DMS153 treated with DMSO at 0.1 percent for 48 hours (cell line): ENCODE measurements around the gene NFKB1.
"Not testable (repeated sequence)": the region's sequence is repeated elsewhere in the genome, so short reads cannot be mapped to it uniquely, and the experiment has no call there.

Source experiments
- DNase-seq: peaks from one replicate; lab custom pipeline; 2025; ENCODE audit not compliant: unreplicated experiment; lab: John Stamatoyannopoulos, UW

The NFKB1 gene

DNA sequence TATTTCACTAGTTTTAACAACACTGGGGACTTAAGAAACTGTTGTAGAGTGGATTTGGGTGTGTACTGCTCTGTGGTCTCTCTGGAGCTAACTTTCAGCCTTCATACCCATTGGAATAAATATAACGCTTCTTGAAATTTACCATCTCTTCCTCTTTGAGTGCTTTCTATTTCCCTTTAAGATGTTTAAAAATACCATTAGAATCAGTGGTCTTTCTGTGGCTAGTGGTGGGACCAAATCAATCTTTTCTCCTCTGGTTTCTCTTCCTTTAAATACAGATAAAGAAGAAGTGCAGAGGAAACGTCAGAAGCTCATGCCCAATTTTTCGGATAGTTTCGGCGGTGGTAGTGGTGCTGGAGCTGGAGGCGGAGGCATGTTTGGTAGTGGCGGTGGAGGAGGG, 92.0 kb downstream of the NFKB1 start:
- no peak for DNase-seq

GRCh38 chr4:102594000-102594399, 92.8 kb downstream of the NFKB1 start:
- no peak for DNase-seq

DNA sequence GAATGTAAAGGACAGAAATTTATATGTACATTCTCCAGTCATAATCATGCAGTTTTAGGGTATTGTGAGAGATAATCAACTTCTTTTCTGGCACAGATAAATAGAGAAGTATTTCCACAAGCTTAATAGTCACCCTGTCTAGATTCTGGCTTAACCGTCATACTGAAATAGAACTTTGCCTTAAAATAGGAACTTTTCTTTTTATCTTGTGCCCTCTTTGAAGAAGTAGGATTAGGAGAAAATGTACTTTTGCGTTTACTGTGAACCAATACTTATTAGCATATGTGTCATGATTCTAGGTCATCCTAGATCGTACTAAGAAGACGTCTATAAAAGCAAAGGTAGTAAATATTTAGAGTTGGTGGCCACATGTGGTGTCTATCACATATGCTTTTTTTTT, 95.4 kb downstream of the NFKB1 start:
- DNase-seq: no peak

GRCh38 chr4:102598086-102598761, 97.1 kb downstream of the NFKB1 start:
- DNase-seq: no peak

- no peak for DNase-seq
These were observed 97.7 kb downstream of the NFKB1 start for GRCh38 chr4:102598762-102599374.

DNA sequence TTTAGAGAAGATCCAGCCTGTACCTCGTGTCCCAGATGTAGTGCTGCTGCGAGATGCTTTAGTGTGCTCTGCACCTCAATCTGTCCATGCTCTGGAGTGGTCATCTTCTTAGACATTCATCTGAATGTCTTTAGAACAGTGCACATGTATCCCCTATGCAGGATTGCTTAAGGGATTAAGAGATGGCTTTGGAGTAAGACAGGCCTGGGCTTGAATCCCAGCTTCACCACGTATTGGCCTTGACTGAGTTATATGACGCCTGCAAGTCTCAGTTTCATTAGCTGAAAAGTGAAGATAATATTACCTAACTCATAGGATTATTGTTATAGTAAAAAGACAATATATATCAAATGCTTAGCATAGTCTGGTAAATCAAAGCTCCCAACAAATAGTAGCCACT, 98.3 kb downstream of the NFKB1 start:
- no peak for DNase-seq

DNA sequence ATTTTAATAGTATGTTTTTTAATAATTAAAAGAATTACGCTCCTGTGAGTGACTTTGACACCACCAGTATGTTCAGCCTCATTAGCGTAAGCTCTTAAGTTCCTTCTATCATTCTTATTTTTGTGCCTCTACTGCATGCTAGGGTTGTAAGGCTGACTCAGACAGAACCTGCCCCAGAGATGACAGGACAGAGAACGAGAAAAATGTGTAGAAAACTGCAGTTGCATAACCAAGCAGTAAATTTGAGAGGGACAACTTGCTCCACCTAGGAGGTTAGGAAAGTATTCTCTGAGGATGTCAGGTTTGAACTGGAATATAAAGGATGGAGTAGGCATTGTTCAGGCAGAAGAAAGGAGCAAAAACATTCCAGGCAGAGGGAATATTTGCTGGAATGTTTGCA, 98.7 kb downstream of the NFKB1 start:
- no peak for DNase-seq

- DNase-seq: no peak
These were observed 99.5 kb downstream of the NFKB1 start for GRCh38 chr4:102600689-102601088.

- DNase-seq: no peak
These were observed 100.5 kb downstream of the NFKB1 start for GRCh38 chr4:102601586-102602227.

- DNase-seq: no peak
These were observed 103.2 kb downstream of the NFKB1 start for GRCh38 chr4:102604222-102604940.

DNA sequence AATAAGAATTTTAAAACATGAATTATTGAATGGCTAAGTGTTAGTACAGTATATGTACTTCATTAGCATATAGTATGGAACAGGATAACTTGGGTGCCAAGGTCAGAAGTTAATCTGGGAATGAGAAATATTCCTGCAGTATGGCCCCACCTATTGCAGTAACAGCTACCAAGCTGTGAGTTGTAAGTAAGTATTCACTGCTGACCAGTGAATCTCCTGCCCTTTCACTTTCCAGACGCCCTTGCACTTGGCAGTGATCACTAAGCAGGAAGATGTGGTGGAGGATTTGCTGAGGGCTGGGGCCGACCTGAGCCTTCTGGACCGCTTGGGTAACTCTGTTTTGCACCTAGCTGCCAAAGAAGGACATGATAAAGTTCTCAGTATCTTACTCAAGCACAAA, 105.1 kb downstream of the NFKB1 start:
- no peak for DNase-seq

GRCh38 chr4:102606846-102607450, 105.8 kb downstream of the NFKB1 start:
- no peak for DNase-seq

DNA sequence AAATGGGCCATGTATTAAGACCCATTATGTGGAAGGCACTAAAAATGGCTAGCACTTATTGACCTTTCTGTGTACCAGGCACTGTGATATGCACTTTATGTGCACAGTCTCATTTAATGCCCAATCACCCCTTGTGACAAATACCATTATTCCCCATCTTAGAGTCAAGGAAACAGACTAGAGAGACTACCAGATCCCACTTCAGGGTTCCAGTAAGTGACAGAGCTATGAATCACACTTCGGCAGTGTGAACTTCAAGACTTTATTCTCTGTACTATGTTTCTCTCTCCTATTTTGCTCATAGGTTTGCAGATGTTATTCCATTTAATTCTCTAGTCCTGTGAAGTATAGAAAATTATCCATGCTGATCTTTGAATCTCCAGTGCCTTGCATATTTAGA, 107.0 kb downstream of the NFKB1 start:
- DNase-seq: no peak

- DNase-seq: no peak
These were observed 108.8 kb downstream of the NFKB1 start for GRCh38 chr4:102610007-102610406.

- DNase-seq: no peak
These were observed 109.3 kb downstream of the NFKB1 start for GRCh38 chr4:102610476-102610875.

DNA sequence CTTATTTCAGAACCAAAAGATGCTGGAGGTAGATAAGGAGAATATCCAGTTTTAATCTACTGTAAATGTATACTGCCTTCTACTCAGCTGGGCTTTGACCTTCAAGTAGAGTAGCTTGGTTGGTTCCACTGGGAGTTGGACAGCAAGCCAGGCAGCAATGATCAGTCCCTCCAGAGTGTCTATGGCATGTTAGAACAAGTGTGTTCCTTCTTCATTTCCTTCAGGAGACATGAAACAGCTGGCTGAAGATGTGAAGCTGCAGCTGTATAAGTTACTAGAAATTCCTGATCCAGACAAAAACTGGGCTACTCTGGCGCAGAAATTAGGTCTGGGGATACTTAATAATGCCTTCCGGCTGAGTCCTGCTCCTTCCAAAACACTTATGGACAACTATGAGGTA, 111.1 kb downstream of the NFKB1 start:
- no peak for DNase-seq

DNA sequence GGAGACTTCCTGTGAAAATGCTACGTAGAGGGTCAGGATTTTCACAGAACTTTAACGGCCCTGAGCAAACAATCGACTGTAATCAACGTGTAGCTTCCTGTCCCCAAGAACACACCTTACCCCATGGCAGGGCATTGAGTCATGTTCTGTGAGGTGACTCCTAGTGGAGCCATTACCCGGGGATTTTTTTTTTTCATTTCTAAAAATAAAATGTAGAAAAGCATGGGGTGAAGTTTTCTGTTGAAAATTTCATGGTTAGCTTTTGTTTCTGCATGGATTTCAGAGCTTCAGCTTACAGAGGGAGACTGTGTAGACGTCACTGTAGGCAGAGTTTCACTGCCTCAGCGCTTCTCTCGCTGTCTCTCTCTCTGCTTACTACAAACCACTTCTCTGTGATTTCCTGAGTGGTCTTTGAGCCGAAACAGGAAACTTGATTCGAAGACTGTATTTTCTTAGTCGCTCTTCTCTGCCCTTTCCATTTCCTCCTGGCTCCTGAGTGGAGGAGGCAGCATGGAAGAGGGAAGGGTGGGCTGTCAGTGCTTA, 111.7 kb downstream of the NFKB1 start:
- DNase-seq: no peak

- DNase-seq: no peak
These were observed 113.6 kb downstream of the NFKB1 start for GRCh38 chr4:102614801-102615200.

- DNase-seq: no peak
These were observed 115.5 kb downstream of the NFKB1 start for GRCh38 chr4:102616636-102617035.

DNA sequence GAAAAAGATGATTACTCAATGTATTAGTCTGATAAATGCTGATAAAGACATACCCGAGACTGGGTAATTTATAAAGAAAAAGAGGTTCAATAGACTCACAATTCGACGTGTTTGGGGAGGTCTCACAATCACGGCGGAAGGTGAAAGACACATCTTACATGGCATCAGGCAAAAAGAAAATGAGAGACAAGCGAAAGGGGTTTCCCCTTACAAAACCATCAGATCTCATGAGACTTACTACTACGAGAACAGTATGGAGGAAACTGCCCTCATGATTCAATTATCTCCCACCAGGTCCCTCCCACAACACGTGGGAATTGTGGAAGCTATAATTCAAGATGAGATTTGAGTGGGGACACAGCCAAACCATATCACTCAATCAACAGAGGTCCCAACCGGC, 117.9 kb downstream of the NFKB1 start:
- not testable (repeated sequence) for DNase-seq
